ENCODE measurements around the gene PPP1R12C. TPM values are rescaled to one million over a fixed set of nuclear protein-coding genes. Genes with fewer than 3 reads are reported as not detected.

Gene PPP1R12C
- total RNA-seq: 219 TPM

- DNase-seq (ENCODE audit: low spot score in 2 of 2): no peak
- TF ChIP-seq CTCF (IDR thresholded peaks at IDR 0.05): no peak
- Histone ChIP-seq H3K27me3 (no peaks in the 10 kb centered on the region), H3K4me1 (peaks cover 13 to 38% of the 10 kb centered on the region in 2 donors), H3K4me3 (peak within 1 kb of the TSS; percentile 76 to 81), H3K27ac (peak within 1 kb of the TSS; percentile 79 to 87), H3K9me3 (no peaks in the 10 kb centered on the region), H3K36me3 (peaks cover 0 to 5% of the 10 kb centered on the region in 2 donors)
- intact Hi-C loops (cut with DNase I): loop anchor here (1.0 to 10.0 kb wide), 12 partner anchors 54 to 1252 kb away; partner anchors contain the start of genes BRSK1, CDC42EP5, FIZ1 and HSPBP1
Observed at GRCh38 chr19:55116859-55117662, at the start of gene PPP1R12C. PPP1R12C (minus strand) TSS chr19:55117637; CDS start chr19:55117543, 94 bp downstream.

GRCh38 chr19:55166530-55167268, 49.3 kb upstream of the PPP1R12C start, which contains the start of gene DNAAF3:
DNAAF3 (minus strand) TSS chr19:55166613; CDS start chr19:55166413, 200 bp downstream.
- Histone ChIP-seq H3K4me1 (no peaks in the 10 kb centered on the region), H3K27ac (no peak within 1 kb of the TSS), H3K36me3 (no peaks in the 10 kb centered on the region), H3K27me3 (peaks cover 32% of the 10 kb centered on the region), H3K4me3 (peak within 1 kb of the TSS; percentile 34 to 47), H3K9me3 (no peaks in the 10 kb centered on the region)
- intact Hi-C loops (cut with DNase I): no loop called here
- no peak for TF ChIP-seq CTCF (IDR thresholded peaks at IDR 0.05)
- peak; percentile 53 to 90 for DNase-seq (ENCODE audit: low spot score in 2 of 2)

DNA sequence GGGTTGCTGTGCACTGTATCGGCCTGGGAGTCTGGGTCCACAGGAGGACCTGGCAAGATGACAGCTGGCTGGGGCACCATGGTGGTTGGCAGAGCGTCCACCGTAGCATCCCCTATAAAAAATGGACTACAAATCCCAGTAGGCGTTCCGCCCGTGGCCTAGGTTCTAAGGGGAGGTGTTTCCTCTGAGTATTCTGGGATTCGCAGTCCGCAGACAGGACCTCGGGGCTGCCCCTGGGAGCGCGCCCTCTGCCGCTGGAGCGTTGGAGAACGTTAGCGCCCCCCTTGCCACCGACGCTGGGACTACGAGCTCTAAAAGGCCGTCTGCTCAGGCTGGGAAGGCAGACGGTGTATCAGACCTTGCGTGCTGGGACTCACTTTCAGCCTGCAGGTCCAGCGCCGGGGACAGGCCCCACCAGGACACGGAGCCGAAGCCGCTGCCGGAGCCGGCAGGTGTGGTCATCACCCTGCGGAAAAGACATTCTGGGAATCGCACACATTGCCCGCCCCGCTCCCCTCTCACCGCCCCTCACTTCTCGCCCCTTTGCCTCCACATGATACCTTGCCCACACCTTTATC, 48.6 kb upstream of the PPP1R12C start:
- Histone ChIP-seq H3K27me3 (peaks cover 39% of the 10 kb centered on the region), H3K36me3 (no peaks in the 10 kb centered on the region), H3K4me1 (no peaks in the 10 kb centered on the region), H3K27ac (no peak overlapping the region), H3K4me3 (peak overlapping the region; percentile 34 to 47), H3K9me3 (no peaks in the 10 kb centered on the region)
- intact Hi-C loops (cut with DNase I): no loop called here
- DNase-seq (ENCODE audit: low spot score in 2 of 2): peak in 1 of 2 donors; percentile 72
- TF ChIP-seq CTCF (IDR thresholded peaks at IDR 0.05): peak in 1 of 3 experiments; percentile 5

- intact Hi-C loops (cut with DNase I): no loop called here
Observed at GRCh38 chr19:55161571-55162322, 44.3 kb upstream of the PPP1R12C start.

More at GRCh38 chr19:55161571-55162322, 44.3 kb upstream of the PPP1R12C start:
- no peak for DNase-seq (ENCODE audit: low spot score in 2 of 2)
- Histone ChIP-seq H3K36me3 (no peaks in the 10 kb centered on the region), H3K27ac (no peak overlapping the region), H3K9me3 (no peaks in the 10 kb centered on the region), H3K4me1 (no peaks in the 10 kb centered on the region), H3K27me3 (peaks cover 30% of the 10 kb centered on the region), H3K4me3 (no peak overlapping the region)
- TF ChIP-seq CTCF (IDR thresholded peaks at IDR 0.05): no peak

All from ascending aorta (tissue), 2 donors.